HepG2 (cell line): ENCODE measurements around the gene CXXC5. TPM values are rescaled to one million over a fixed set of nuclear protein-coding genes. Genes with fewer than 3 reads are reported as not detected.
A peak's percentile ranks its signal among the peaks of the same experiment; 100 is the strongest.

Source experiments
- ATAC-seq: fragments of 200-7000 bp; cut with Tn5 transposase; 3 replicates; pipeline ENCODE4 v1.9.1; 2020; ENCODE audit warnings: mild to moderate bottlenecking, moderate library complexity
- BruUV-seq: library from RNA; stranded (reverse); fragments of 400-500 nt; replicated peaks from 2 replicates; lab custom pipeline; 2021; lab: Mats Ljungman, UMichigan
- CTCF ChIA-PET: fragments of 300-600 bp; formaldehyde crosslinking; extraction: SDS; loops from one replicate; lab custom pipeline; 2021; ENCODE audit warnings: low total read pairs, inconsistent platforms, low intra/inter-chr PET ratio; lab: Yijun Ruan, JAX
- POLR2A ChIA-PET: fragments of 350-600 bp; sonication (Branson Sonifier 250); formaldehyde crosslinking; loops from one replicate; lab custom pipeline; 2020; ENCODE audit warnings: antibody characterized with exemption, inconsistent platforms; lab: Yijun Ruan, JAX
- DNase-seq: peaks from one replicate; pipeline ENCODE4 v3.0.0-alpha.2; 2015; ENCODE audit warnings: low spot score
- FAIRE-seq: peaks from 3 replicates; lab custom pipeline; 2011; peaks lifted over from hg19 to GRCh38; lab: Jason Lieb, UNC
- H2AFZ ChIP-seq: one replicate; pipeline ENCODE4 v1.6.1; 2011; ENCODE audit warnings: low read length, inconsistent platforms
- H3K27ac ChIP-seq: fragments of 300-600 bp; 3 replicates; pipeline ENCODE4 v1.8.0; 2011; ENCODE audit warnings: mixed run types, mild to moderate bottlenecking, mixed read lengths, low read length, inconsistent platforms; ENCODE audit not compliant: insufficient read depth; ENCODE audit errors: extremely low read length
- H3K27me3 ChIP-seq, 2 experiments: fragments of 200-600 bp in 1 of 2; 2 replicates in 1 of 2; 3 replicates in 1 of 2; pipeline versions ENCODE4 v1.6.0 to v1.8.0; 2011; ENCODE audit warnings: low read length in 2 of 2, mild to moderate bottlenecking in 2 of 2, moderate library complexity in 2 of 2, inconsistent platforms in 1 of 2; ENCODE audit not compliant: insufficient read depth in 2 of 2, control insufficient read depth in 1 of 2
- H3K36me3 ChIP-seq, 2 experiments: fragments of 200-600 bp in 1 of 2; replicated peaks in 1 of 2; 2 replicates in 1 of 2; 3 replicates in 1 of 2; pipeline versions ENCODE4 v1.5.1 to v1.8.0; 2011; ENCODE audit warnings: low read length in 2 of 2, inconsistent platforms in 1 of 2; ENCODE audit not compliant: insufficient read depth in 2 of 2, control insufficient read depth in 1 of 2
- H3K4me1 ChIP-seq: 2 replicates; pipeline ENCODE4 v1.5.1; 2012; ENCODE audit warnings: low read length, inconsistent platforms; ENCODE audit not compliant: insufficient read depth
- H3K4me2 ChIP-seq: 2 replicates; pipeline ENCODE4 v1.6.0; 2011; ENCODE audit warnings: low read depth, low read length, inconsistent platforms
- H3K4me3 ChIP-seq, 3 experiments: fragments of 200-600 bp in 1 of 3; sonication (generic), shearing (Covaris generic) in 1 of 3; replicated peaks in 1 of 3; 2 replicates each; pipeline ENCODE4 v1.5.1; 2011 to 2016; ENCODE audit warnings: low read length in 3 of 3, inconsistent platforms in 2 of 3, low read depth in 2 of 3, mild to moderate bottlenecking in 2 of 3, control low read depth in 1 of 3, mixed read lengths in 1 of 3; ENCODE audit not compliant: insufficient read depth in 1 of 3
- H3K79me2 ChIP-seq: one replicate; pipeline ENCODE4 v1.6.1; 2011; ENCODE audit warnings: low read length, inconsistent platforms; ENCODE audit not compliant: insufficient read depth
- H3K9ac ChIP-seq: 2 replicates; pipeline ENCODE4 v1.6.0; 2011; ENCODE audit warnings: mild to moderate bottlenecking, low read depth, low read length, inconsistent platforms; ENCODE audit not compliant: insufficient read depth
- H3K9me3 ChIP-seq: 2 replicates; pipeline ENCODE4 v1.5.1; 2012; ENCODE audit warnings: mild to moderate bottlenecking, low read length
- H4K20me1 ChIP-seq: 2 replicates; pipeline ENCODE4 v1.6.0; 2011; ENCODE audit warnings: inconsistent platforms, mild to moderate bottlenecking, low read length, moderate library complexity; ENCODE audit not compliant: insufficient read depth
- AGO2 ChIP-seq: fragments of 200-400 bp; formaldehyde crosslinking; optimal IDR thresholded peaks from 2 replicates; pipeline ENCODE3; 2017; ENCODE audit warnings: mild to moderate bottlenecking, low read depth, low read length, moderate library complexity
- DPF2 ChIP-seq: sonication (generic); formaldehyde crosslinking; IDR thresholded peaks from 2 replicates; pipeline ENCODE4 v1.4.0; 2020; ENCODE audit warnings: mild to moderate bottlenecking, low read depth, missing genetic modification reagents, borderline replicate concordance
- GLMP ChIP-seq: sonication (generic); formaldehyde crosslinking; IDR thresholded peaks from 2 replicates; pipeline ENCODE4 v1.9.0; 2021; ENCODE audit warnings: missing genetic modification reagents, mild to moderate bottlenecking, borderline replicate concordance
- HNRNPL ChIP-seq: fragments of 200-400 bp; formaldehyde crosslinking; IDR thresholded peaks from 2 replicates; pipeline ENCODE4 v1.6.1; 2017; ENCODE audit warnings: mild to moderate bottlenecking, low read depth, low read length
- ZNF432 ChIP-seq: sonication (generic); formaldehyde crosslinking; IDR thresholded peaks from 2 replicates; pipeline ENCODE4 v1.5.0; 2020; ENCODE audit warnings: missing genetic modification reagents, mild to moderate bottlenecking, borderline replicate concordance
- ZNF552 ChIP-seq: sonication (generic); formaldehyde crosslinking; IDR thresholded peaks from 2 replicates; pipeline ENCODE4 v1.9.0; 2022; ENCODE audit warnings: missing genetic modification reagents, mild to moderate bottlenecking, borderline replicate concordance
- WGBS: methylation state at CpG from one replicate; pipeline ENCODE4 v1.1.6; 2017; ENCODE audit warnings: low lambda C conversion rate; 5-methylcytosine and 5-hydroxymethylcytosine counted together
- in situ Hi-C: cut with HindIII; loops from 2 replicates; pipeline ENCODE4 v1.10.0; 2017; ENCODE audit warnings: low pct_unique_long_range_greater_than_20kb; ENCODE audit not compliant: extremely low pct_ligation_motif_present
- intact Hi-C: fragments of 100-400 bp; cut with micrococcal nuclease; formaldehyde crosslinking; loops from one replicate; pipeline ENCODE4 v1.10.0; 2022; ENCODE audit not compliant: unreplicated experiment
- polyA plus RNA-seq, 8 experiments: library from polyadenylated mRNA; depleted of rRNA in 3 of 8; stranded (reverse) in 7 of 8; unstranded in 1 of 8; fragments of >200 nt; fragmentation: Illumina TruSeq in 4 of 8; extraction: Trizol in 4 of 8; gene quantifications; 2 replicates each; pipeline versions ENCODE4 v1.2.1 to v1.2.3, GENCODE V29; 2011 to 2016; ENCODE audit warnings: low read depth in 4 of 8, missing spikeins in 1 of 8, mixed read lengths in 1 of 8; ENCODE audit not compliant: insufficient read depth in 1 of 8
- total RNA-seq, 5 experiments: library from RNA; depleted of rRNA; stranded (reverse); fragments of >200 nt; fragmentation: Illumina TruSeq; extraction: Trizol; gene quantifications; 2 replicates each; pipeline ENCODE4 v1.2.3, GENCODE V29; 2016; ENCODE audit warnings: low read depth in 1 of 5

The CXXC5 gene
- total and polyA plus RNA-seq, 2 of the 13 experiments (the other 11 are each of a cell fraction or from before 2014, with no cell fraction given): 32.3 to 33.0 TPM

- Histone ChIP-seq H3K27me3 (no peaks in the 10 kb centered on the region), H3K4me2 (no peak overlapping the region), H3K4me1 (peaks cover 72% of the 10 kb centered on the region), H4K20me1 (peaks cover 80% of the 10 kb centered on the region), H3K27ac (no peak overlapping the region), H3K4me3 (no peak overlapping the region), H3K79me2 (peaks cover 93% of the 10 kb centered on the region), H3K9me3 (no peaks in the 10 kb centered on the region), H2AFZ (no peak overlapping the region), H3K36me3 (peaks cover 15 to 27% of the 10 kb centered on the region in 2 experiments), H3K9ac (no peak overlapping the region)
- WGBS: 96% methylated on average over 22 of the region's 41 CpGs
- BruUV-seq: no TSS peak
- FAIRE-seq (no peak), ATAC-seq (no peak), DNase-seq (no peak)
- ChIA-PET CTCF (no interaction called here), POLR2A (no interaction called here)
- peak; percentile 63 for TF ChIP-seq AGO2
- 0 out of 2 replicates have a peak, but pooled peaks have one; percentile 51 for TF ChIP-seq HNRNPL
- TF ChIP-seq ZNF552 (CRISPR knock-in tag): no peak
- no peak for TF ChIP-seq ZNF432 (CRISPR knock-in tag)
- TF ChIP-seq DPF2 (CRISPR knock-in tag): no peak
- TF ChIP-seq GLMP (CRISPR knock-in tag): no peak
- in situ Hi-C loops: no loop called here
- intact Hi-C loops: no loop called here
Measured at GRCh38 chr5:139660923-139661814, 13.0 kb downstream of the CXXC5 start.
